GM19023 (cell line): Measurements from ENCODE around the gene SIRT4.

Experiments
- ATAC-seq: cut with Tn5 transposase; IDR thresholded peaks from one replicate; pipeline ENCODE4 v1.9.1; 2021; ENCODE audit warnings: mild to moderate bottlenecking, moderate library complexity; ENCODE audit not compliant: unreplicated experiment

SIRT4 gene

DNA sequence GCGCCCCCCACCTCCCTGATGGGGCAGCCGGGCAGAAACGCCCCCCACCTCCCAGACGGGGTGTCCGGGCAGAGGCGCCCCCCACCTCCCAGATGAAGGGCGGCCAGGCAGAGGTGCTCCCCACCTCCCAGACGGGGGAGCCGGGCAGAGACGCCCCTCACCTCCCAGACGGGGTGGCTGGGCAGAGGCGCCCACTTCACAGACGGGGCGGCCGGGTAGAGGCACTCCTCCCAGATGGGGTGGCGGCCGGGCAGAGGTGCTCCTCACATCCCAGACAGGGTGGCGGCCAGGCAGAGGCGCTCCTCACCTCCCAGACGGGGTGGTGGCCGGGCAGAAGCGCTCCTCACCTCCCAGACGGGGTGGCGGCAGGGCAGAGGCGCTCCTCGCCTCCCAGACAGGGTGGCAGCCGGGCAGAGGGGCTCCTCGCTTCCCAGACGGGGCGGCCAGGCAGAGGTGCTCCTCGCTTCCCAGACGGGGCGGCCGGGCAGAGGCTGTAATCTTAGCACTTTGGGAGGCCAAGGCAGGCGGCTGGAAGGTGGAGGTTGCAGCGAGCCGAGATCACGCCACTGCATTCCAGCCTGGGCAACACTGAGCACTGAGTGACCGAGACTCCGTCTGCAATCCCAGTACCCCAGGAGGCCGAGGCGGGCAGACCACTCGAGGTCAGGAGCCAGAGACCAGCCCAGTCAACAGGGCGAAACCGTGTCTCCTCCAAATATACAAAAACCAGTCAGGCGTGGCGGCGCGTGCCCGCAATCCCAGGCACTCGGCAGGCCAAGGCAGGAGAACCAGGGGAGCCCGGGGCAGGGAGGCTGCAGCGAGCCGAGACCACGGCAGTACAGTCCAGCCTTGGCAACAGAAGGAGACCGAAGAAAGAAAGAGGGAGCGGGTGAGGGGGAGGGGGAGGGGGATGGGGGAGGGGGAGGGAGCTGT is 23.7 kb upstream of the SIRT4 start:
- no peak for ATAC-seq

DNA sequence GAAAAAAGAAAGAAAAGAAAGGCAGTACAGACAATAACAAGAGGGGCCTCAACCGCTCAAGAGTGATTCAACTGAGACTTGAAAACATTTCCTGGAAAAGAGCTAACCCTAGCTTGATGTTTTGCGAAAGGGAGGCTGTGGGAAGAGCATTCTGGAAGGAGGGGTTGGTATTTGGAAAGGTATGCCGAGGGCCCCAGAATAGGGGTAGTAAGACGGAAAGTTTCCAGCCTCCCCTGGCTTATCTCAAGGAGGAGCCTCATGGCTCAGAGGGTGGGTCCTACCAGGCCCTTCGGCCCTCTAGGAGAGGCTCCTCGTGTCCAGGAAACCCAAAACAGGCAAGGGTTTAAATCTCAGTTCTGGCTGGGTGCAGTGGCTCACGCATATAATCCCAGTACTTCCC is 18.8 kb upstream of the SIRT4 start:
- no peak for ATAC-seq

- no peak for ATAC-seq
Measured at GRCh38 chr12:120284381-120284780, 17.7 kb upstream of the SIRT4 start.

DNA sequence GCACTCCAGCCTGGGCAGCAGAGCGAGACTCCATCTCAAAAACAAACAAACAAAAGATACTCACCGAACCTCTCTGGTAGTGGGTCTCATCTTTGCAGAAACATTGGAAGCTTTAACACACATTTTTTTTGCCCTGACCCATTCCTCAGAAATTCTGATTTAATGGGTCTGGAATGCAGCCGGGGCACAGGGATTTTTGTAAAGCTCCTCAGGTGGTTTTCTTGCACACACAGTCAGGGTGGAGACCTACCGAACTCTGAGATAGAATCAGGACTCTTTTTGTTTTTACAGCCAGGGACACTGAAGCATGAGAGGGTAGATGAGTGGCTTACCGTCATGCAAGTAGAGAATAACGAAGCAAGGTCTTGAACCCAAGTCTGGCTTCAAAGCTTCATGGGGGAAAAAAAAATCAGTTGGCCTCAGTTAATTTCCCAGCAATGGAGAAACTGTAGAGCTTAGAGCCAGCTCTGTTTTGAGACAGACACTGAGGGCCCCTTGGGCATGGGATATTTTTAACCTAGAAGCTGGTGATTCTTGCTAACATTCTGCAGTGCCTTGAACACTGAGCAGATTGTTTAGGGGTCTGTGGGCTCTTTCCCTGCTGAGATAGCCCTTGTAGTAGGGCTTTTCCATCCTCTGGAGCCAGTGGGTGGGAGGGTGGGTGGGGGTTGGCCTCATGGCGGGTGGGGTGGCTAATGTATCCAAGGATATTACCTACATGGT is 15.2 kb upstream of the SIRT4 start:
- ATAC-seq = no peak

DNA sequence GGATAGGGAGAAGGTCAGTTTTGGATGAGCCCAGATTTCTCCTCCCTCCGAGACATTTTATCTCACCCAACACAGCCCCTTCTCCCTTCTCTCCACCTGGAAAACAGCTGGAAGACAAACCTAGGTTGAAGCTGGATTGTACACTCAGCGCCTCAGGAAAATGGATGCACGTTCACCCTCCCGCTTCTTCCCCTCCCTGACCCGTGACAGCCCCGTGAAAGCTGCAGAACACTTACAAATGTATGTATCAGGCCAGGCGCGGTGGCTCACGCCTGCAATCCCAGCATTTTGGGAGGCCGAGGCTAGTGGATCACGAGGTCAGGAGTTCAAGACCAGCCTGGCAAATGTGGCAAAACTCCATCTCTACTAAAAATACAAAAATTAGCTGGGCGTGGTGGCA is 14.6 kb upstream of the SIRT4 start:
- ATAC-seq = no peak

GRCh38 chr12:120290609-120291305 is 11.4 kb upstream of the SIRT4 start:
- no peak for ATAC-seq

- ATAC-seq = peak; percentile 8
Measured at GRCh38 chr12:120292411-120292660, 9.8 kb upstream of the SIRT4 start.

- peak; percentile 38 for ATAC-seq
Measured at GRCh38 chr12:120292661-120293531, 9.2 kb upstream of the SIRT4 start, which contains the start of gene RNU4-1. Gene RNU4-1, minus strand, starts transcription at chr12:120293237.

DNA sequence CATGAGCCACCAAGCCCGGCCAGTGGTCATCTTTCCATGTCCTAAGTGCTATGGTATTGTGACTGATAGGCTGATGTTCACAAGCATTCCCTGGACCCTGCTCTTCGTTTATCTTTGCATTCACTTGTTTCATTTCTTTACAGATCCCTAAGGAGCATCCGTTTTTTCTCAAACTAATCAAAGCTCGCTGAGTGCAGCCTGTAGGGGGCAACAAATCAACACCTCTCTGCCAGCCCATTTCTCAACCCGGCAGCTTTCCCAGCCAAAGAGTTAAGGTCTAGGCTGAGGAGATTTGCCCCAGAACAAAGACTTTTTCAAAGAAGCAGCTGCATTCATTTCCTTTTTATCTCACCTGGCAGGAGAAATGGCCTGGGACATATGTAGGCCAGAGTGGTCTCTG is 12.1 kb downstream of the SIRT4 start:
- ATAC-seq = no peak

- ATAC-seq = no peak
Measured at GRCh38 chr12:120316798-120317223, 14.7 kb downstream of the SIRT4 start.

DNA sequence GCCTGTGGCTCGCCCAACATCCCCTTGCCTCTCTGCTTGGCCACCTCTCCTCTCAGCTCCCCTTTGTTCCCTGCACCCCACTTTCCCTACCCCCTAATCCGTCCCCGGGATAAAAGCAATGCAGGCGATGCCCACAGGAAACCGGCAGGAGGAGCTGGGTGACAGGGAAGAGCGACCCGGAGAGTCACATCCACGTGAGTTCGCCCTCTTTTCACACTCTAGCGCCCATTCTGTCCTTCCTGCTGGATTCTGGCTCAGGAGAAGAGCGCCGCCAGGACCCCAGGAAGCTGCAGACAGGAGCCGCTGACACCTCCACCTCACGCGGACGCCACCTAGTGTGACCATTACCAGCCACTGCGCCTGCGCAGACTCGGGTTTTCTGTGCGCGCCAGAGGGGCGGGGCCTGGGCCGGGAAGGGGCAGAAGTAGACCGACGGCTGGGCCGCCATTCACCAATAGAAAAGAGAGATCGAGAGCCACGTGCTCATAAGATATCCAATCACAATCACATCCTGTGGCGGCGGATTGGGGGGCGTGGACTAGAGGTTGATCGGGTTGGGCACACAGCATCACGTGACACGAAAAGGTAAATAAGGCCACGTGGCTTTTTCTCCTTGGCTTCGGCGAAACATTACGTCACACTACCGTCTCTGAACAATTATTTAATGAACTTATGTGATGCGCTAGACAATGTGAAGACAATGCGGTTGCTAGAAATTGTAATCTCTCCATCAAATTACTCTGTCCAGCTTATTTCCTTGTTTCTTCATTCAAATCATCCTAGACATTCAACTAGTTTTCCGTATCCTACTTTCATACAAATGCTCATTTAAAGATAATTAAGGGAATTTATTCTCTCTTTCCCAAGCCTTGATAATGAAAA is 15.3 kb downstream of the SIRT4 start:
- peak; percentile 100 for ATAC-seq

GRCh38 chr12:120321382-120322202 is 19.5 kb downstream of the SIRT4 start:
- ATAC-seq = no peak

DNA sequence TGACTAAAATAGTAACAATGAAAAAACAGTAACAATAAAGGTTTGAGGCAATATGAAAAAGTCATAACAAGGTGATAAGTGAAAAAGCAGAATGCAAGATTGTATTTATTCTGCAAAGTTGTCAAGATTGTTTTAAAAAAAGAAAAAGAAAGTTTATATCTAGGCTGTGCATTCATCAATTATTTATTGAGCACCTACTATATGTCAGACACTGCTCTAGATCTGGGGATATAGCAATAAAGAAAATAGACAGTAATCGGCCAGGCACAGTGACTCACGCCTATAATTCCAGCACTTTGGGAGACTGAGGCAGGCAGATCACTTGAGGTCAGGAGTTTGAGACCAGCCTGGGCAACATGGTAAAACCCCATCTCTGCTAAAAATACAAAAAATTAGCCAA is 21.7 kb downstream of the SIRT4 start:
- ATAC-seq = no peak

DNA sequence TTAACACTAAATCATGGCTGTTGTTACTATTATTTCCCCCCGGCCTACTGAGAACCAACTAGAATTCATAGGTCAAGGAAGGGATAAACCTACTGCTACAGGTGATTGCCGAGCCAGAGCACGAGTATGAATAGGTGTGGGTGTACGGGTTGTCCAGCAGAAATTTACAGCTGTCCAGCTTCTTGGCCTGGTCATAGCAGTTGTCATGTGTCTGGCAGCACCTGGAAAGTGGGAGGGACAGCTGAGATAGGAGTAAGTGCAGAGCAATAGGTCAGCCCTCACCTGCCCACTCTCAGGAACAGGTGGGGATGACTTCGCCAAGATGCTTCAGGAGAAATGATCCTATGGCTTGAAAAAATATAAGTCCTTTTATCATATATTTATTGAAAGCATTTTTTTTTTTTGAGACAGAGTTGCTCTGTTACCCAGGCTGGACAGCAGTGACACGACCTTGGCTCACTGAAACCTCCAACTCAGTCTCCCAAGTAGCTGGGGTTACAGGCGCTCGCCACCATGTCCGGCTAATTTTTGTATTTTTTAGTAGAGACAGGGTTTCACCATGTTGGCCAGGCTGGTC is 22.8 kb downstream of the SIRT4 start:
- no peak for ATAC-seq

DNA sequence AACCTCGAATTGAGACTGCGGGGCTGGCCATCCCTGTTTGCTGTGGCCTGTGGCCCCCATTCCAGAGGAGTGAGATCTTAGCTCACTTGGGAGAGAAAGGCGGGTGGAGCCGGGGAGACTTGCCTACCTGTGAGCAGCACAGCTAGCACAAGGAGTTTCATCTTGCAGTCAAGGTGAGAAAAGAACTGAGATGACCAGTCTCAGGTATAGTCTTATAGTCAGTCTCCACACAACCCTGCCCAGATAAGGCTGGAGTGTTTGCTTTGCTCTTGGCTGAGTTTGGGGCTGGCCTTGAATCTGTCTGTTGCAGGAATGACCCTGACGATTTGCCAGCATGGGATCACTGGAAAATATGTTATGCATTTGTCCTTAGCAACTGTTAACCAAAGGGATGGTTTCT is 25.5 kb downstream of the SIRT4 start, which contains the start of gene PLA2G1B:
TSS of gene PLA2G1B (minus strand) at position 187 of the 400 bp plus-strand sequence. CDS start at position 161, 26 bp downstream.
- no peak for ATAC-seq

DNA sequence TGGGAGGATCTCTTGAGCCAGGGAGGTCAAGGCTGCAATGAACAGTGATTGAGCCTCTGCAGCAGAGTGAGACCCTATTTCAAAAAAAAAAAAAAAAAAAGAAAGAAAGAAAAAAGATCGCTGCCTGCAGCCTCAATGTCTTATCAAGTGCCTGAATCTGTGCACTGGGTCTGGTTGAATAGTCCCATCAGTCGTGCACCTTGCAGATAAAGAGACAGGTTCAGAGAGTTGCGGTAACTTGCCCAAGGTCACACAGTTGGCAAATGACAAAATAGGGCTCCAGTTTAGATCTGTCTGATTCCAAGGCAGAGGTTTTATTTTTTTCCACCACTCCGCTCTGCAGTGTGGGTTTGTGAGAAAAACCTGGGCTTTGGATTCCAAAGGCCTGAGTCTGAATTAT is 26.1 kb downstream of the SIRT4 start:
- ATAC-seq = no peak

- no peak for ATAC-seq
Measured at GRCh38 chr12:120331390-120331789, 29.3 kb downstream of the SIRT4 start.

- no peak for ATAC-seq
Measured at GRCh38 chr12:120332041-120332440, 29.9 kb downstream of the SIRT4 start.
